IMR-90 (cell line): ENCODE measurements around the gene GLT1D1. TPM values are rescaled to one million over a fixed set of nuclear protein-coding genes. Genes with fewer than 3 reads are reported as not detected.

Experiments
- ATAC-seq: fragments of 200-7000 bp; cut with Tn5 transposase; 2 replicates; pipeline ENCODE4 v1.9.1; 2020; ENCODE audit warnings: low read depth, mild to moderate bottlenecking, moderate library complexity
- BruUV-seq: library from RNA; stranded (reverse); fragments of 400-500 nt; replicated peaks from 2 replicates; lab custom pipeline; 2021; lab: Mats Ljungman, UMichigan
- CTCF ChIA-PET: fragments of 300-600 bp; formaldehyde crosslinking; extraction: SDS; loops from one replicate; lab custom pipeline; 2021; ENCODE audit warnings: antibody characterized with exemption; lab: Yijun Ruan, JAX
- POLR2A ChIA-PET: fragments of 300-600 bp; sonication (Branson Sonifier 250); formaldehyde crosslinking; loops from one replicate; lab custom pipeline; 2022; ENCODE audit warnings: antibody characterized with exemption; ENCODE audit not compliant: unreplicated experiment; lab: Charles Lee
- DNase-seq: peaks from one replicate; pipeline ENCODE4 v3.0.0; 2013
- H2AFZ ChIP-seq: replicated peaks from 2 replicates; pipeline ENCODE3; 2013; ENCODE audit warnings: low read length, mild to moderate bottlenecking; ENCODE audit not compliant: poor library complexity
- H2AK5ac ChIP-seq: 2 replicates; pipeline ENCODE4 v1.6.1; 2013; ENCODE audit warnings: low read depth, low read length, inconsistent platforms
- H2AK9ac ChIP-seq: replicated peaks from 2 replicates; pipeline ENCODE3; 2013; ENCODE audit warnings: mild to moderate bottlenecking, low read depth, low read length, moderate library complexity; ENCODE audit not compliant: poor library complexity
- H2BK120ac ChIP-seq: 2 replicates; pipeline ENCODE4 v1.6.1; 2013; ENCODE audit warnings: low read depth, low read length, inconsistent platforms
- H2BK15ac ChIP-seq: 3 replicates; pipeline ENCODE4 v1.6.1; 2013; ENCODE audit warnings: low read depth, low read length, inconsistent platforms
- H2BK20ac ChIP-seq: 2 replicates; pipeline ENCODE4 v1.6.1; 2013; ENCODE audit warnings: low read depth, mild to moderate bottlenecking, inconsistent platforms, low read length, moderate library complexity
- H2BK5ac ChIP-seq: 2 replicates; pipeline ENCODE4 v1.6.1; 2013; ENCODE audit warnings: mild to moderate bottlenecking, low read depth, low read length, inconsistent platforms; ENCODE audit not compliant: poor library complexity, severe bottlenecking
- H3K14ac ChIP-seq: replicated peaks from 2 replicates; pipeline ENCODE4 v1.6.1; 2013; ENCODE audit warnings: low read depth, low read length, inconsistent platforms
- H3K18ac ChIP-seq: 2 replicates; pipeline ENCODE4 v1.6.1; 2013; ENCODE audit warnings: low read depth, low read length, control low read depth
- H3K23ac ChIP-seq: 2 replicates; pipeline ENCODE4 v1.6.1; 2013; ENCODE audit warnings: low read depth, low read length, inconsistent platforms
- H3K27ac ChIP-seq: 2 replicates; pipeline ENCODE4 v1.5.1; 2013; ENCODE audit warnings: mild to moderate bottlenecking, control low read depth, low read length; ENCODE audit not compliant: insufficient read depth
- H3K27me3 ChIP-seq: 2 replicates; pipeline ENCODE4 v1.6.1; 2013; ENCODE audit warnings: low read length; ENCODE audit not compliant: control insufficient read depth, insufficient read depth
- H3K36me3 ChIP-seq: 2 replicates; pipeline ENCODE4 v1.6.1; 2013; ENCODE audit warnings: low read length, mixed read lengths; ENCODE audit not compliant: control insufficient read depth, insufficient read depth
- H3K4ac ChIP-seq: 2 replicates; pipeline ENCODE4 v1.6.1; 2013; ENCODE audit warnings: low read depth, low read length, inconsistent platforms
- H3K4me1 ChIP-seq: 2 replicates; pipeline ENCODE4 v1.6.1; 2013; ENCODE audit warnings: low read length, mixed read lengths; ENCODE audit not compliant: control insufficient read depth, insufficient read depth
- H3K4me2 ChIP-seq: 2 replicates; pipeline ENCODE4 v1.6.1; 2013; ENCODE audit warnings: low read depth, mild to moderate bottlenecking, control low read depth, low read length, moderate library complexity
- H3K4me3 ChIP-seq: 2 replicates; pipeline ENCODE4 v1.5.1; 2013; ENCODE audit warnings: low read depth, mild to moderate bottlenecking, control low read depth, low read length, moderate library complexity; ENCODE audit not compliant: insufficient read depth
- H3K56ac ChIP-seq: 2 replicates; pipeline ENCODE4 v1.6.1; 2013; ENCODE audit warnings: low read length, inconsistent platforms; ENCODE audit not compliant: insufficient read depth; ENCODE audit errors: extremely low read depth
- H3K79me1 ChIP-seq, 2 experiments: 2 replicates each; pipeline ENCODE4 v1.6.1; 2013; ENCODE audit warnings: low read length in 2 of 2, inconsistent platforms in 1 of 2, low read depth in 1 of 2
- H3K9ac ChIP-seq: 2 replicates; pipeline ENCODE4 v1.6.1; 2013; ENCODE audit warnings: low read depth, low read length, control low read depth
- H3K9me1 ChIP-seq: 2 replicates; pipeline ENCODE4 v1.6.1; 2013; ENCODE audit warnings: low read length, inconsistent platforms; ENCODE audit not compliant: insufficient read depth
- H3K9me3 ChIP-seq: 2 replicates; pipeline ENCODE4 v1.6.1; 2013; ENCODE audit warnings: low read length; ENCODE audit not compliant: control insufficient read depth, insufficient read depth
- H4K20me1 ChIP-seq: 2 replicates; pipeline ENCODE4 v1.6.1; 2013; ENCODE audit warnings: low read length, inconsistent platforms; ENCODE audit not compliant: insufficient read depth
- H4K5ac ChIP-seq: 2 replicates; pipeline ENCODE4 v1.6.1; 2013; ENCODE audit warnings: mild to moderate bottlenecking, low read depth, low read length, control low read depth
- H4K8ac ChIP-seq, 2 experiments: 2 replicates each; pipeline ENCODE4 v1.6.1; 2013; ENCODE audit warnings: low read depth in 2 of 2, low read length in 2 of 2, control low read depth in 1 of 2, inconsistent platforms in 1 of 2
- H4K91ac ChIP-seq: 2 replicates; pipeline ENCODE4 v1.6.1; 2013; ENCODE audit warnings: low read depth, low read length, inconsistent platforms; ENCODE audit not compliant: insufficient read depth
- BHLHE40 ChIP-seq: fragments of 150-350 bp; IDR thresholded peaks from 2 replicates; pipeline ENCODE4 v1.6.1; 2016; ENCODE audit warnings: mild to moderate bottlenecking, low read depth, low read length
- CEBPB ChIP-seq: IDR thresholded peaks from 2 replicates; pipeline ENCODE4 v1.6.1; 2012; ENCODE audit warnings: low read depth, low read length, improper control_type of control experiment
- CHD1 ChIP-seq: IDR thresholded peaks from 2 replicates; pipeline ENCODE4 v1.6.1; 2012; ENCODE audit warnings: low read depth, low read length, improper control_type of control experiment
- FOS ChIP-seq: fragments of 150-350 bp; IDR thresholded peaks from 2 replicates; pipeline ENCODE4 v1.6.1; 2016; ENCODE audit warnings: low read depth, low read length
- MAFK ChIP-seq: IDR thresholded peaks from 2 replicates; pipeline ENCODE4 v1.6.1; 2012; ENCODE audit warnings: low read depth, low read length, improper control_type of control experiment
- MAZ ChIP-seq: IDR thresholded peaks from 2 replicates; pipeline ENCODE4 v1.6.1; 2012; ENCODE audit warnings: low read depth, mild to moderate bottlenecking, low read length, improper control_type of control experiment, moderate library complexity, borderline replicate concordance
- MXI1 ChIP-seq: IDR thresholded peaks from 2 replicates; pipeline ENCODE4 v1.6.1; 2012; ENCODE audit warnings: low read depth, mild to moderate bottlenecking, low read length, moderate library complexity, borderline replicate concordance
- NFE2L2 ChIP-seq: fragments of 150-350 bp; IDR thresholded peaks from 2 replicates; pipeline ENCODE4 v1.6.1; 2016; ENCODE audit warnings: low read depth, mild to moderate bottlenecking, low read length
- POLR2A ChIP-seq: IDR thresholded peaks from 2 replicates; pipeline ENCODE4 v1.6.1; 2012; ENCODE audit warnings: mild to moderate bottlenecking, low read depth, low read length
- RAD21 ChIP-seq: IDR thresholded peaks from 2 replicates; pipeline ENCODE4 v1.6.1; 2012; ENCODE audit warnings: low read length, improper control_type of control experiment
- RCOR1 ChIP-seq: IDR thresholded peaks from 2 replicates; pipeline ENCODE4 v1.6.1; 2012; ENCODE audit warnings: mild to moderate bottlenecking, low read length, improper control_type of control experiment; ENCODE audit not compliant: insufficient replicate concordance
- RFX5 ChIP-seq: IDR thresholded peaks from 2 replicates; pipeline ENCODE4 v1.8.0; 2012; ENCODE audit warnings: low read depth, mild to moderate bottlenecking, low read length, moderate library complexity
- SMC3 ChIP-seq: fragments of 150-350 bp; IDR thresholded peaks from 2 replicates; pipeline ENCODE4 v1.6.1; 2016; ENCODE audit warnings: low read depth, mild to moderate bottlenecking, antibody characterized with exemption, low read length, moderate library complexity
- WGBS, 2 experiments: methylation state at CpG; one replicate each; pipeline versions ENCODE4 v1.1.5 to v1.1.7; 2013; ENCODE audit warnings: missing lambda C conversion rate in 2 of 2; ENCODE audit not compliant: insufficient read length in 1 of 2; ENCODE audit errors: extremely low coverage in 2 of 2; 5-methylcytosine and 5-hydroxymethylcytosine counted together
- dilution Hi-C: fragments of 300-500 bp; cut with HindIII; formaldehyde crosslinking; loops from one replicate; pipeline ENCODE4 v1.14.3; 2018; ENCODE audit warnings: low sequenced_read_pairs; ENCODE audit not compliant: unreplicated experiment
- in situ Hi-C: fragments of 300-500 bp; cut with MboI; formaldehyde crosslinking; loops from 3 replicates; pipeline ENCODE4 v1.14.3; 2019; ENCODE audit warnings: low sequenced_read_pairs, inconsistent platforms, mixed read lengths
- intact Hi-C: fragments of 100-400 bp; cut with micrococcal nuclease; formaldehyde crosslinking; loops from 2 replicates; pipeline ENCODE4 v1.10.0; 2022
- polyA plus RNA-seq, 3 experiments: library from polyadenylated mRNA; depleted of rRNA; stranded (reverse); fragments of >200 nt; gene quantifications; 2 replicates each; pipeline ENCODE4 v1.2.3, GENCODE V29; 2012; ENCODE audit warnings: low replicate concordance in 1 of 3
- total RNA-seq: library from RNA; depleted of rRNA; stranded (reverse); fragments of >200 nt; gene quantifications from 2 replicates; pipeline ENCODE4 v1.2.3, GENCODE V29; 2012
- TF ChIP-seq, protein P1 (sequence below): conservative IDR thresholded peaks from 2 replicates; pipeline ENCODE4 v1.5.1; 2012; ENCODE audit warnings: mild to moderate bottlenecking, low read depth, low read length, improper control_type of control experiment
- TF ChIP-seq, protein P2 (sequence below): fragments of 150-350 bp; IDR thresholded peaks from 2 replicates; pipeline ENCODE4 v1.6.1; 2016; ENCODE audit warnings: low read depth, mild to moderate bottlenecking, low read length, moderate library complexity, borderline replicate concordance
- TF ChIP-seq, protein P3 (sequence below): fragments of 150-350 bp; IDR thresholded peaks from 2 replicates; pipeline ENCODE4 v1.6.1; 2017; ENCODE audit warnings: mild to moderate bottlenecking, antibody characterized with exemption, low read length, low read depth

GLT1D1 gene
- total and polyA plus RNA-seq, 2 of the 4 experiments (the other 2 are of a cell fraction) = not detected

DNA sequence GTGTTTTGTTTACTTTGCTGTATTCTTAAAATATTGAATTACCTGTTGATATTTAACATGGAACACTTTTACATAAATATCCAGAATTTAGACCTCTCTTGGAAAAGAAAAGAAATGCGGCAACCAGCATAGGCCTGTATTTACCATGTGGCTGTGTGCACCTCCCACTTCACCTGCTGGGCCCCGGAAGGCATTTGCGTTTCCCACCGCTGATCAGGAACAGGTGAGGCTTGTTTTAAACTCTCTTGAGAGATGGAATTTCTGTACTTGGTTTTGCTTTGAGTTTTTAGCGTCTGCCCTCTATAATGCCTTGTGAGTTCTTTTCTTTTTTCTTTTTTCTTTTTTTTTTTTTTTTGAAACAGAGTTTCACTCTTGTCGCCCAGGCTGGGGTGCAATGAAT is 124.2 kb downstream of the GLT1D1 start:
- H2BK20ac ChIP-seq = no peak overlapping the region
- no peaks in the 10 kb centered on the region for H3K9me1 ChIP-seq
- H2BK120ac ChIP-seq = no peak overlapping the region
- ATAC-seq = no peak
- no peak overlapping the region for H4K91ac ChIP-seq
- no peak overlapping the region for H2AFZ ChIP-seq
- H2AK9ac ChIP-seq = no peak overlapping the region
- H3K79me1 ChIP-seq = no peaks in the 10 kb centered on the region
- ChIA-PET CTCF (no interaction called here), POLR2A (no interaction called here)
- H3K27me3 ChIP-seq = no peaks in the 10 kb centered on the region
- in situ Hi-C loops = no loop called here
- H3K36me3 ChIP-seq = no peaks in the 10 kb centered on the region
- H2AK5ac ChIP-seq = no peak overlapping the region
- TF ChIP-seq RAD21 (no peak), MXI1 (no peak), RFX5 (no peak), MAFK (no peak), NFE2L2 (no peak), FOS (no peak), CHD1 (no peak), MAZ (no peak), SMC3 (no peak), CEBPB (no peak), BHLHE40 (no peak), POLR2A (no peak), RCOR1 (no peak)
- TF ChIP-seq, protein P1, sequence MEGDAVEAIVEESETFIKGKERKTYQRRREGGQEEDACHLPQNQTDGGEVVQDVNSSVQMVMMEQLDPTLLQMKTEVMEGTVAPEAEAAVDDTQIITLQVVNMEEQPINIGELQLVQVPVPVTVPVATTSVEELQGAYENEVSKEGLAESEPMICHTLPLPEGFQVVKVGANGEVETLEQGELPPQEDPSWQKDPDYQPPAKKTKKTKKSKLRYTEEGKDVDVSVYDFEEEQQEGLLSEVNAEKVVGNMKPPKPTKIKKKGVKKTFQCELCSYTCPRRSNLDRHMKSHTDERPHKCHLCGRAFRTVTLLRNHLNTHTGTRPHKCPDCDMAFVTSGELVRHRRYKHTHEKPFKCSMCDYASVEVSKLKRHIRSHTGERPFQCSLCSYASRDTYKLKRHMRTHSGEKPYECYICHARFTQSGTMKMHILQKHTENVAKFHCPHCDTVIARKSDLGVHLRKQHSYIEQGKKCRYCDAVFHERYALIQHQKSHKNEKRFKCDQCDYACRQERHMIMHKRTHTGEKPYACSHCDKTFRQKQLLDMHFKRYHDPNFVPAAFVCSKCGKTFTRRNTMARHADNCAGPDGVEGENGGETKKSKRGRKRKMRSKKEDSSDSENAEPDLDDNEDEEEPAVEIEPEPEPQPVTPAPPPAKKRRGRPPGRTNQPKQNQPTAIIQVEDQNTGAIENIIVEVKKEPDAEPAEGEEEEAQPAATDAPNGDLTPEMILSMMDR = no peak
- TF ChIP-seq, protein P2, sequence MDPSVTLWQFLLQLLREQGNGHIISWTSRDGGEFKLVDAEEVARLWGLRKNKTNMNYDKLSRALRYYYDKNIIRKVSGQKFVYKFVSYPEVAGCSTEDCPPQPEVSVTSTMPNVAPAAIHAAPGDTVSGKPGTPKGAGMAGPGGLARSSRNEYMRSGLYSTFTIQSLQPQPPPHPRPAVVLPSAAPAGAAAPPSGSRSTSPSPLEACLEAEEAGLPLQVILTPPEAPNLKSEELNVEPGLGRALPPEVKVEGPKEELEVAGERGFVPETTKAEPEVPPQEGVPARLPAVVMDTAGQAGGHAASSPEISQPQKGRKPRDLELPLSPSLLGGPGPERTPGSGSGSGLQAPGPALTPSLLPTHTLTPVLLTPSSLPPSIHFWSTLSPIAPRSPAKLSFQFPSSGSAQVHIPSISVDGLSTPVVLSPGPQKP = no peak
- TF ChIP-seq, protein P3, sequence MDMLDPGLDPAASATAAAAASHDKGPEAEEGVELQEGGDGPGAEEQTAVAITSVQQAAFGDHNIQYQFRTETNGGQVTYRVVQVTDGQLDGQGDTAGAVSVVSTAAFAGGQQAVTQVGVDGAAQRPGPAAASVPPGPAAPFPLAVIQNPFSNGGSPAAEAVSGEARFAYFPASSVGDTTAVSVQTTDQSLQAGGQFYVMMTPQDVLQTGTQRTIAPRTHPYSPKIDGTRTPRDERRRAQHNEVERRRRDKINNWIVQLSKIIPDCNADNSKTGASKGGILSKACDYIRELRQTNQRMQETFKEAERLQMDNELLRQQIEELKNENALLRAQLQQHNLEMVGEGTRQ = no peak
- no peak overlapping the region for H3K56ac ChIP-seq
- no peak overlapping the region for H3K4ac ChIP-seq
- no peak overlapping the region for H4K5ac ChIP-seq
- H3K9me3 ChIP-seq = peaks cover 42% of the 10 kb centered on the region
- DNase-seq = no peak
- no peak overlapping the region for H2BK15ac ChIP-seq
- H3K4me2 ChIP-seq = no peak overlapping the region
- H3K18ac ChIP-seq = no peak overlapping the region
- no peak overlapping the region for H3K23ac ChIP-seq
- H3K27ac ChIP-seq = no peak overlapping the region
- H3K4me3 ChIP-seq = no peak overlapping the region
- H3K9ac ChIP-seq = no peak overlapping the region
- H2BK5ac ChIP-seq = no peak overlapping the region
- H3K14ac ChIP-seq = no peak overlapping the region
- no CpG with 5 or more reads among the region's 6 CpGs for WGBS, 2 experiments
- BruUV-seq = no TSS peak
- dilution Hi-C loops = no loop called here
- no peaks in the 10 kb centered on the region for H4K20me1 ChIP-seq
- intact Hi-C loops = no loop called here
- no peak overlapping the region for H4K8ac ChIP-seq
- H3K4me1 ChIP-seq = no peaks in the 10 kb centered on the region
